HL-60 (cell line): Measurements from ENCODE around the gene PGRMC1.

Experiments used
- GABPA ChIP-seq: IDR thresholded peaks from 2 replicates; pipeline ENCODE4 v1.6.1; 2012; ENCODE audit warnings: low read depth
- POLR2AphosphoS5 ChIP-seq: IDR thresholded peaks from 2 replicates; pipeline ENCODE4 v1.6.1; 2012; ENCODE audit warnings: low read depth
- SPI1 ChIP-seq: IDR thresholded peaks from 2 replicates; pipeline ENCODE4 v1.6.1; 2012; ENCODE audit warnings: low read depth, mild to moderate bottlenecking, borderline replicate concordance
- TF ChIP-seq, protein P1 (sequence below): IDR thresholded peaks from one replicate; pipeline ENCODE4 v1.5.1; 2011; ENCODE audit warnings: low read length, control low read depth, inconsistent platforms; ENCODE audit not compliant: insufficient read depth
- TF ChIP-seq, protein P2 (sequence below): IDR thresholded peaks from 2 replicates; pipeline ENCODE4 v1.6.1; 2012; ENCODE audit warnings: low read depth; ENCODE audit not compliant: insufficient replicate concordance

DNA sequence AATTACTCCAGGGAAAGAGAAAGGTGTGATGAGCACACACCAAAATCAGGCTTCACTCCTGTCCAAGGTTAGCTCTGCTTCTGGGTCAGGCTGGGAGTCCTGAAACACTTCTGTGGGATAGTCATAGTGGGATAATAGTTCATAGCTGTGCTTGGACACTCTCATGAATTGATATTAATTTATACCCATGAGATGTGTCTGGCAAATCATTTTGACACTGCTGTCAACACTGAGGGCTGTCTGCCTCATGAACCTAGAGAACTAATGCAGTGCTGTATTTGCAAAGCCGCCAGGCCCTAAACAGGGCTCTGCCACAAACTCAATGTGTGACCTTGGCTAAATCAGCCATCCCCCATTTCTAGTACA, 24.5 kb upstream of the PGRMC1 start:
- TF ChIP-seq, protein P1, sequence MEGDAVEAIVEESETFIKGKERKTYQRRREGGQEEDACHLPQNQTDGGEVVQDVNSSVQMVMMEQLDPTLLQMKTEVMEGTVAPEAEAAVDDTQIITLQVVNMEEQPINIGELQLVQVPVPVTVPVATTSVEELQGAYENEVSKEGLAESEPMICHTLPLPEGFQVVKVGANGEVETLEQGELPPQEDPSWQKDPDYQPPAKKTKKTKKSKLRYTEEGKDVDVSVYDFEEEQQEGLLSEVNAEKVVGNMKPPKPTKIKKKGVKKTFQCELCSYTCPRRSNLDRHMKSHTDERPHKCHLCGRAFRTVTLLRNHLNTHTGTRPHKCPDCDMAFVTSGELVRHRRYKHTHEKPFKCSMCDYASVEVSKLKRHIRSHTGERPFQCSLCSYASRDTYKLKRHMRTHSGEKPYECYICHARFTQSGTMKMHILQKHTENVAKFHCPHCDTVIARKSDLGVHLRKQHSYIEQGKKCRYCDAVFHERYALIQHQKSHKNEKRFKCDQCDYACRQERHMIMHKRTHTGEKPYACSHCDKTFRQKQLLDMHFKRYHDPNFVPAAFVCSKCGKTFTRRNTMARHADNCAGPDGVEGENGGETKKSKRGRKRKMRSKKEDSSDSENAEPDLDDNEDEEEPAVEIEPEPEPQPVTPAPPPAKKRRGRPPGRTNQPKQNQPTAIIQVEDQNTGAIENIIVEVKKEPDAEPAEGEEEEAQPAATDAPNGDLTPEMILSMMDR = no peak
- TF ChIP-seq GABPA = no peak
- TF ChIP-seq, protein P2, sequence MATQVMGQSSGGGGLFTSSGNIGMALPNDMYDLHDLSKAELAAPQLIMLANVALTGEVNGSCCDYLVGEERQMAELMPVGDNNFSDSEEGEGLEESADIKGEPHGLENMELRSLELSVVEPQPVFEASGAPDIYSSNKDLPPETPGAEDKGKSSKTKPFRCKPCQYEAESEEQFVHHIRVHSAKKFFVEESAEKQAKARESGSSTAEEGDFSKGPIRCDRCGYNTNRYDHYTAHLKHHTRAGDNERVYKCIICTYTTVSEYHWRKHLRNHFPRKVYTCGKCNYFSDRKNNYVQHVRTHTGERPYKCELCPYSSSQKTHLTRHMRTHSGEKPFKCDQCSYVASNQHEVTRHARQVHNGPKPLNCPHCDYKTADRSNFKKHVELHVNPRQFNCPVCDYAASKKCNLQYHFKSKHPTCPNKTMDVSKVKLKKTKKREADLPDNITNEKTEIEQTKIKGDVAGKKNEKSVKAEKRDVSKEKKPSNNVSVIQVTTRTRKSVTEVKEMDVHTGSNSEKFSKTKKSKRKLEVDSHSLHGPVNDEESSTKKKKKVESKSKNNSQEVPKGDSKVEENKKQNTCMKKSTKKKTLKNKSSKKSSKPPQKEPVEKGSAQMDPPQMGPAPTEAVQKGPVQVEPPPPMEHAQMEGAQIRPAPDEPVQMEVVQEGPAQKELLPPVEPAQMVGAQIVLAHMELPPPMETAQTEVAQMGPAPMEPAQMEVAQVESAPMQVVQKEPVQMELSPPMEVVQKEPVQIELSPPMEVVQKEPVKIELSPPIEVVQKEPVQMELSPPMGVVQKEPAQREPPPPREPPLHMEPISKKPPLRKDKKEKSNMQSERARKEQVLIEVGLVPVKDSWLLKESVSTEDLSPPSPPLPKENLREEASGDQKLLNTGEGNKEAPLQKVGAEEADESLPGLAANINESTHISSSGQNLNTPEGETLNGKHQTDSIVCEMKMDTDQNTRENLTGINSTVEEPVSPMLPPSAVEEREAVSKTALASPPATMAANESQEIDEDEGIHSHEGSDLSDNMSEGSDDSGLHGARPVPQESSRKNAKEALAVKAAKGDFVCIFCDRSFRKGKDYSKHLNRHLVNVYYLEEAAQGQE = no peak
- no peak for TF ChIP-seq POLR2AphosphoS5
- TF ChIP-seq SPI1 = no peak
